OCI-LY7 (cell line): ENCODE data around the gene B4GALNT4.

Experiments used
- EZH2phosphoT487 ChIP-seq: fragments of 200-600 bp; sonication (generic); IDR thresholded peaks from 2 replicates; pipeline ENCODE4 v1.6.1; 2018; ENCODE audit warnings: low read depth, borderline replicate concordance, mild to moderate bottlenecking, mixed run types, antibody characterized with exemption, low read length, moderate library complexity, mixed read lengths
- TF ChIP-seq, protein P1 (sequence below): fragments of 200-600 bp; sonication (generic); conservative IDR thresholded peaks from 2 replicates; pipeline ENCODE4 v1.5.1; 2014; ENCODE audit warnings: mild to moderate bottlenecking, antibody characterized with exemption, low read length, moderate library complexity, mixed read lengths

GRCh38 chr11:408154-409007 lies 39.1 kb downstream of the B4GALNT4 start:
- TF ChIP-seq, protein P1, sequence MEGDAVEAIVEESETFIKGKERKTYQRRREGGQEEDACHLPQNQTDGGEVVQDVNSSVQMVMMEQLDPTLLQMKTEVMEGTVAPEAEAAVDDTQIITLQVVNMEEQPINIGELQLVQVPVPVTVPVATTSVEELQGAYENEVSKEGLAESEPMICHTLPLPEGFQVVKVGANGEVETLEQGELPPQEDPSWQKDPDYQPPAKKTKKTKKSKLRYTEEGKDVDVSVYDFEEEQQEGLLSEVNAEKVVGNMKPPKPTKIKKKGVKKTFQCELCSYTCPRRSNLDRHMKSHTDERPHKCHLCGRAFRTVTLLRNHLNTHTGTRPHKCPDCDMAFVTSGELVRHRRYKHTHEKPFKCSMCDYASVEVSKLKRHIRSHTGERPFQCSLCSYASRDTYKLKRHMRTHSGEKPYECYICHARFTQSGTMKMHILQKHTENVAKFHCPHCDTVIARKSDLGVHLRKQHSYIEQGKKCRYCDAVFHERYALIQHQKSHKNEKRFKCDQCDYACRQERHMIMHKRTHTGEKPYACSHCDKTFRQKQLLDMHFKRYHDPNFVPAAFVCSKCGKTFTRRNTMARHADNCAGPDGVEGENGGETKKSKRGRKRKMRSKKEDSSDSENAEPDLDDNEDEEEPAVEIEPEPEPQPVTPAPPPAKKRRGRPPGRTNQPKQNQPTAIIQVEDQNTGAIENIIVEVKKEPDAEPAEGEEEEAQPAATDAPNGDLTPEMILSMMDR: no peak
- no peak for TF ChIP-seq EZH2phosphoT487
